IMR-90 (cell line): ENCODE results near the gene PHKB. TPM values are rescaled to one million over a fixed set of nuclear protein-coding genes. Genes with fewer than 3 reads are reported as not detected.

ENCODE experiments used
- ATAC-seq: fragments of 200-7000 bp; cut with Tn5 transposase; 2 replicates; pipeline ENCODE4 v1.9.1; 2020; ENCODE audit warnings: low read depth, mild to moderate bottlenecking, moderate library complexity
- BruUV-seq: library from RNA; stranded (reverse); fragments of 400-500 nt; replicated peaks from 2 replicates; lab custom pipeline; 2021; lab: Mats Ljungman, UMichigan
- CTCF ChIA-PET: fragments of 300-600 bp; formaldehyde crosslinking; extraction: SDS; loops from one replicate; lab custom pipeline; 2021; ENCODE audit warnings: antibody characterized with exemption; lab: Yijun Ruan, JAX
- POLR2A ChIA-PET: fragments of 300-600 bp; sonication (Branson Sonifier 250); formaldehyde crosslinking; loops from one replicate; lab custom pipeline; 2022; ENCODE audit warnings: antibody characterized with exemption; ENCODE audit not compliant: unreplicated experiment; lab: Charles Lee
- DNase-seq: peaks from one replicate; pipeline ENCODE4 v3.0.0; 2013
- H2AFZ ChIP-seq: replicated peaks from 2 replicates; pipeline ENCODE3; 2013; ENCODE audit warnings: low read length, mild to moderate bottlenecking; ENCODE audit not compliant: poor library complexity
- H2AK5ac ChIP-seq: 2 replicates; pipeline ENCODE4 v1.6.1; 2013; ENCODE audit warnings: low read depth, low read length, inconsistent platforms
- H2AK9ac ChIP-seq: replicated peaks from 2 replicates; pipeline ENCODE3; 2013; ENCODE audit warnings: mild to moderate bottlenecking, low read depth, low read length, moderate library complexity; ENCODE audit not compliant: poor library complexity
- H2BK120ac ChIP-seq: 2 replicates; pipeline ENCODE4 v1.6.1; 2013; ENCODE audit warnings: low read depth, low read length, inconsistent platforms
- H2BK15ac ChIP-seq: 3 replicates; pipeline ENCODE4 v1.6.1; 2013; ENCODE audit warnings: low read depth, low read length, inconsistent platforms
- H2BK20ac ChIP-seq: 2 replicates; pipeline ENCODE4 v1.6.1; 2013; ENCODE audit warnings: low read depth, mild to moderate bottlenecking, inconsistent platforms, low read length, moderate library complexity
- H2BK5ac ChIP-seq: 2 replicates; pipeline ENCODE4 v1.6.1; 2013; ENCODE audit warnings: mild to moderate bottlenecking, low read depth, low read length, inconsistent platforms; ENCODE audit not compliant: poor library complexity, severe bottlenecking
- H3K14ac ChIP-seq: replicated peaks from 2 replicates; pipeline ENCODE4 v1.6.1; 2013; ENCODE audit warnings: low read depth, low read length, inconsistent platforms
- H3K18ac ChIP-seq: 2 replicates; pipeline ENCODE4 v1.6.1; 2013; ENCODE audit warnings: low read depth, low read length, control low read depth
- H3K23ac ChIP-seq: 2 replicates; pipeline ENCODE4 v1.6.1; 2013; ENCODE audit warnings: low read depth, low read length, inconsistent platforms
- H3K27ac ChIP-seq: 2 replicates; pipeline ENCODE4 v1.5.1; 2013; ENCODE audit warnings: mild to moderate bottlenecking, control low read depth, low read length; ENCODE audit not compliant: insufficient read depth
- H3K27me3 ChIP-seq: 2 replicates; pipeline ENCODE4 v1.6.1; 2013; ENCODE audit warnings: low read length; ENCODE audit not compliant: control insufficient read depth, insufficient read depth
- H3K36me3 ChIP-seq: 2 replicates; pipeline ENCODE4 v1.6.1; 2013; ENCODE audit warnings: low read length, mixed read lengths; ENCODE audit not compliant: control insufficient read depth, insufficient read depth
- H3K4ac ChIP-seq: 2 replicates; pipeline ENCODE4 v1.6.1; 2013; ENCODE audit warnings: low read depth, low read length, inconsistent platforms
- H3K4me1 ChIP-seq: 2 replicates; pipeline ENCODE4 v1.6.1; 2013; ENCODE audit warnings: low read length, mixed read lengths; ENCODE audit not compliant: control insufficient read depth, insufficient read depth
- H3K4me2 ChIP-seq: 2 replicates; pipeline ENCODE4 v1.6.1; 2013; ENCODE audit warnings: low read depth, mild to moderate bottlenecking, control low read depth, low read length, moderate library complexity
- H3K4me3 ChIP-seq: 2 replicates; pipeline ENCODE4 v1.5.1; 2013; ENCODE audit warnings: low read depth, mild to moderate bottlenecking, control low read depth, low read length, moderate library complexity; ENCODE audit not compliant: insufficient read depth
- H3K56ac ChIP-seq: 2 replicates; pipeline ENCODE4 v1.6.1; 2013; ENCODE audit warnings: low read length, inconsistent platforms; ENCODE audit not compliant: insufficient read depth; ENCODE audit errors: extremely low read depth
- H3K79me1 ChIP-seq, 2 experiments: 2 replicates each; pipeline ENCODE4 v1.6.1; 2013; ENCODE audit warnings: low read length in 2 of 2, inconsistent platforms in 1 of 2, low read depth in 1 of 2
- H3K9ac ChIP-seq: 2 replicates; pipeline ENCODE4 v1.6.1; 2013; ENCODE audit warnings: low read depth, low read length, control low read depth
- H3K9me1 ChIP-seq: 2 replicates; pipeline ENCODE4 v1.6.1; 2013; ENCODE audit warnings: low read length, inconsistent platforms; ENCODE audit not compliant: insufficient read depth
- H3K9me3 ChIP-seq: 2 replicates; pipeline ENCODE4 v1.6.1; 2013; ENCODE audit warnings: low read length; ENCODE audit not compliant: control insufficient read depth, insufficient read depth
- H4K20me1 ChIP-seq: 2 replicates; pipeline ENCODE4 v1.6.1; 2013; ENCODE audit warnings: low read length, inconsistent platforms; ENCODE audit not compliant: insufficient read depth
- H4K5ac ChIP-seq: 2 replicates; pipeline ENCODE4 v1.6.1; 2013; ENCODE audit warnings: mild to moderate bottlenecking, low read depth, low read length, control low read depth
- H4K8ac ChIP-seq, 2 experiments: 2 replicates each; pipeline ENCODE4 v1.6.1; 2013; ENCODE audit warnings: low read depth in 2 of 2, low read length in 2 of 2, control low read depth in 1 of 2, inconsistent platforms in 1 of 2
- H4K91ac ChIP-seq: 2 replicates; pipeline ENCODE4 v1.6.1; 2013; ENCODE audit warnings: low read depth, low read length, inconsistent platforms; ENCODE audit not compliant: insufficient read depth
- ELK1 ChIP-seq: fragments of 150-350 bp; IDR thresholded peaks from 2 replicates; pipeline ENCODE4 v1.6.1; 2016; ENCODE audit warnings: low read depth, mild to moderate bottlenecking, low read length, moderate library complexity, borderline replicate concordance
- NFE2L2 ChIP-seq: fragments of 150-350 bp; IDR thresholded peaks from 2 replicates; pipeline ENCODE4 v1.6.1; 2016; ENCODE audit warnings: low read depth, mild to moderate bottlenecking, low read length
- POLR2A ChIP-seq: IDR thresholded peaks from 2 replicates; pipeline ENCODE4 v1.6.1; 2012; ENCODE audit warnings: mild to moderate bottlenecking, low read depth, low read length
- WGBS, 2 experiments: methylation state at CpG; one replicate each; pipeline versions ENCODE4 v1.1.5 to v1.1.7; 2013; ENCODE audit warnings: missing lambda C conversion rate in 2 of 2; ENCODE audit not compliant: insufficient read length in 1 of 2; ENCODE audit errors: extremely low coverage in 2 of 2; 5-methylcytosine and 5-hydroxymethylcytosine counted together
- dilution Hi-C: fragments of 300-500 bp; cut with HindIII; formaldehyde crosslinking; loops from one replicate; pipeline ENCODE4 v1.14.3; 2018; ENCODE audit warnings: low sequenced_read_pairs; ENCODE audit not compliant: unreplicated experiment
- in situ Hi-C: fragments of 300-500 bp; cut with MboI; formaldehyde crosslinking; loops from 3 replicates; pipeline ENCODE4 v1.14.3; 2019; ENCODE audit warnings: low sequenced_read_pairs, inconsistent platforms, mixed read lengths
- intact Hi-C: fragments of 100-400 bp; cut with micrococcal nuclease; formaldehyde crosslinking; loops from 2 replicates; pipeline ENCODE4 v1.10.0; 2022
- polyA plus RNA-seq, 3 experiments: library from polyadenylated mRNA; depleted of rRNA; stranded (reverse); fragments of >200 nt; gene quantifications; 2 replicates each; pipeline ENCODE4 v1.2.3, GENCODE V29; 2012; ENCODE audit warnings: low replicate concordance in 1 of 3
- total RNA-seq: library from RNA; depleted of rRNA; stranded (reverse); fragments of >200 nt; gene quantifications from 2 replicates; pipeline ENCODE4 v1.2.3, GENCODE V29; 2012

PHKB gene
- total and polyA plus RNA-seq, 2 of the 4 experiments (the other 2 are of a cell fraction) = 24.2 to 58.6 TPM

GRCh38 chr16:47657977-47658376 is 196.8 kb downstream of the PHKB start:
- in situ Hi-C loops (loop anchor here (25.0 kb wide), 1 partner anchor 496 kb away; no protein-coding TSS in a partner anchor), dilution Hi-C loops (no loop called here), intact Hi-C loops (no loop called here)
- Histone ChIP-seq H3K56ac (no peak overlapping the region), H3K4ac (no peak overlapping the region), H2BK120ac (no peak overlapping the region), H2AK9ac (no peak overlapping the region), H4K5ac (no peak overlapping the region), H4K20me1 (no peaks in the 10 kb centered on the region), H3K9me1 (no peaks in the 10 kb centered on the region), H3K9ac (no peak overlapping the region), H3K27me3 (no peaks in the 10 kb centered on the region), H3K9me3 (no peaks in the 10 kb centered on the region), H3K23ac (no peak overlapping the region), H2AFZ (no peak overlapping the region), H4K8ac (no peak overlapping the region), H3K79me1 (no peaks in the 10 kb centered on the region), H4K91ac (no peak overlapping the region), H2AK5ac (no peak overlapping the region), H3K4me2 (no peak overlapping the region), H2BK5ac (no peak overlapping the region), H3K4me1 (peaks cover 3% of the 10 kb centered on the region; the same call in 1 of the 2 replicates), H3K36me3 (peaks cover 5% of the 10 kb centered on the region), H2BK20ac (no peak overlapping the region), H3K14ac (no peak overlapping the region), H3K4me3 (no peak overlapping the region), H3K18ac (no peak overlapping the region), H2BK15ac (no peak overlapping the region), H3K27ac (no peak overlapping the region)
- ChIA-PET POLR2A (no interaction called here), CTCF (interaction anchor here (1.0 kb wide), 1 partner anchor 12 kb away, joined by 3 read pairs; no protein-coding TSS in a partner anchor)
- 100% methylated on average over 1 of the region's 1 CpG; no CpG with 5 or more reads in 1 of the 2 experiments for WGBS, 2 experiments
- DNase-seq = no peak
- TF ChIP-seq POLR2A = no peak
- no peak for TF ChIP-seq NFE2L2
- no peak for TF ChIP-seq ELK1
- BruUV-seq = no TSS peak
- ATAC-seq = no peak
